Activated T-cell treated with anti-CD3 and anti-CD28 coated beads for 48 hours (primary cell): ENCODE results near the gene TMEM258.
A peak's percentile ranks its signal among the peaks of the same experiment; 100 is the strongest.

ENCODE experiments used
- DNase-seq: peaks from one replicate; pipeline ENCODE4 v3.0.0-alpha.2; 2020; ENCODE audit warnings: low read depth

The TMEM258 gene

DNA sequence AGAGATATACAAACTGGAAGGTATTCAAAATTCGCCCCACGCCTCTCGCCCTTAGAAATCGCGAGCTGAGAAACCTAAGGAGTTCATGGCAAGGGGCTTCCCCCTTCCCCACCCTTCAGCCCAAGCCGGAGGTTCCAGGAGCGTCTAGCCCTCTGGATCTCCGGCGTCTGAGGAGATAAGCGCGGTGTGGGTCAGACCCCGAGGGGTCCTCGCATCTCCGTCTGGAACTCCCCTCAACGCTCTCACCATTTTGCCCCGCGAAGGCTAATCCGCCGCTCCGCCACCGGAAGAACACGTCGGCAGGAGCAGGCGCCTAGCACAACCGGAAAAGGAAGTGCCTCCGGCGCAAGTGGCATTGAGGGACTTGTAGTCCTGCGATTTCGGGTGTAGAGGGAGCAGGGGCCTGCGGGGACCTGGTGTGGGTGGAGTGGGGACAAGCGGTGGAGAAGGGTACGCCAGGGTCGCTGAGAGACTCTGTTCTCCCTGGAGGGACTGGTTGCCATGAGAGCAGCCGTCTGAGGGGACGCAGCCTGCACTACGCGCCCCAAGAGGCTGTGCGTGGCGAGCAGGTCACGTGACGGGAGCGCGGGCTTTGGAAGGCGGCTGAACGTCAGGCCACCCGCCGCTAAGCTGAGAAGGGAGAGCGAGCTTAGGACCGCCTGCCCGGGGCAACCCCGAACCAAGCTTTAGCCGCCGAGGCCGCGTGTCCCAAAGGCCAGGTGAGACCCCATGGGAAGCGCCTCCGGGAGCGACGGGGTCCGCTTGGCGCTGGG is at the start of gene TMEM258, which contains the start of gene FEN1:
Gene TMEM258 (minus strand): TSS at position 290 of the 773 bp plus-strand sequence. CDS start 41 bp downstream, at position 249.
Gene FEN1 (plus strand): TSS at position 602 of the 773 bp plus-strand sequence. CDS start 2,451 bp downstream, outside the sequence.
- peak; percentile 84 for DNase-seq

DNA sequence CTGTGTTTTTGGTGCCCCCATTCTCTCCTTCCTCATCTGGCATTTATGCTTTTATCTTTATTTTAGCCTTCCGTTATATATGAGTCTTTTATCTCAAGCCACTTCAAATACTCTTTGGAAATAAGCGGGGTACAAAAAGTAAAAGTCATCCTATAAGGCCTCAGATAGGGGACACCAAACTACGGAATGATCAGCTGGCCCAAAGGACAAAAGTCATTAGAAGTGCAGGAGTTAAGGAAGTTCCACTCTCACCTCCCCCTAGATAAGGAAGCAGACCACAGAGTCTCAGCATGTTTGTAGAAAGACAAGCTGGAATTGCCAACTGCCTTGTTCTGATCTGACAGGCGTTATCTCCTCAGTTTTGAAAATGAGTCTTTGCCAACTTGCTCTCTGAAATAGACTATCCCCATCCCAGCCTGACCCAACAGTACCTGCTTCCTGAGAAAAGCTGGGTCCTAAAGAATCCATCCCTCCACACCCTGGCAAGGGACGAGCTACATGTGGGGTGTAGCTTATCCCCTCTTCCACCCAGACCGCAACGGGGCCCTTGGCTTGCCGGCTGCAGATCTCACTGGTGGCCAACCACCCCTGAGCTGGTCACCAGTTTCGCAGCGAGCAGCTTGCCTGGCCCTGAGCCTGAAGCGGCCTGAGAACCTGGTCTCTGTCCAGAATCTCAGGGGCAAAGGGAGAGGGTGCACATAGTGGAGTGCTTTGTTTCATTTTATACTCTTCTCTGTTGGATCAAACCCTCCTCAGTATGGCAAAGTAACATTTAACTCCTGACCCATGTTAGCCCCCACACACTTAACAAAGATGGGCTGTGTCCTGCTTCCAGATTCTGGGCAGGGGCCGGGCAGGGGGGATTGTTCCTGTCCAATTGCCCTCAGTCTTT is 49.5 kb upstream of the TMEM258 start:
- no peak for DNase-seq

DNA sequence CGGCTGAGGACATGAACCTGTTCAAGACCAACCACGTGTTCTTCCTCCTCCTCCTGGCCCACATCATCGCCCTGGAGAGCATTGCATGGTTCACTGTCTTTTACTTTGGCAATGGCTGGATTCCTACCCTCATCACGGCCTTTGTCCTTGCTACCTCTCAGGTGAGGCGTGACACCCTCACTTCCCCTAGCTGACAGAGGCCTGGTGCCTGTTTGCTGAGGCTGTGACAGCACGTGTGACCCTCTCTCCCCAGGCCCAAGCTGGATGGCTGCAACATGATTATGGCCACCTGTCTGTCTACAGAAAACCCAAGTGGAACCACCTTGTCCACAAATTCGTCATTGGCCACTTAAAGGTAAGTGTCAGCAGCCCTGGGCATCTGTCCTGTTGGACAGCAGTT is 48.0 kb upstream of the TMEM258 start:
- DNase-seq, result no peak

GRCh38 chr11:61839742-61840141 is 47.3 kb upstream of the TMEM258 start:
- DNase-seq, result no peak

- no peak for DNase-seq
These were observed 46.5 kb upstream of the TMEM258 start for GRCh38 chr11:61838921-61839320.

- DNase-seq, result no peak
These were observed 46.1 kb upstream of the TMEM258 start for GRCh38 chr11:61838501-61838900.

DNA sequence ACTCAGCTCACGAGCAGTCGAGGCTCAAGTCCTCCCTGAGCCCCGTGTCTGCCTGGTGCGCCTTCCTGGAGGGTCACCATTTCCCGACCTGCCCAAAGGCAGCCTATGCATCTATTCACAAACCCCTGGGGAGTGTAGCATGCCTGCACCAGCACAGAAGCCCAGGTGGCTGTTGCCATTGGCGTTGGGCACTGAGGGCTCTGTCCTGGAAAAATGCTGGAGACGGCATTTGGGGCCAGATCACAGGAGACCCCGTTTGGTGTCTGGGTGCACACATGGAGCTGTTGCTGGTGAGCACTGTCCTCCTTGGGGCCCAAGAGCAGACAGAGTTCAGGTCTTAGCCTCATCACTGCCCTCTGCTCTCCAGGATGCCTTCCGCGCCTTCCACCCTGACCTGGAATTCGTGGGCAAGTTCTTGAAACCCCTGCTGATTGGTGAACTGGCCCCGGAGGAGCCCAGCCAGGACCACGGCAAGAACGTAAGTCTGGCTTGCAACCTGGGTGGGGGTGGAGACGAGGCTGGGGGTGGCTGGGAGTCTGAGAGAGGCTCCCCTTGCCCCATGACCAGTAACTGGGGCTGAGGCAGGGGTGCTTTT is 45.1 kb upstream of the TMEM258 start:
- no peak for DNase-seq

- DNase-seq, result no peak
These were observed 43.8 kb upstream of the TMEM258 start for GRCh38 chr11:61836193-61836592.

- DNase-seq, result peak; percentile 42
These were observed 42.1 kb upstream of the TMEM258 start for GRCh38 chr11:61834278-61835048.

GRCh38 chr11:61833926-61834277 is 41.5 kb upstream of the TMEM258 start:
- no peak for DNase-seq

DNA sequence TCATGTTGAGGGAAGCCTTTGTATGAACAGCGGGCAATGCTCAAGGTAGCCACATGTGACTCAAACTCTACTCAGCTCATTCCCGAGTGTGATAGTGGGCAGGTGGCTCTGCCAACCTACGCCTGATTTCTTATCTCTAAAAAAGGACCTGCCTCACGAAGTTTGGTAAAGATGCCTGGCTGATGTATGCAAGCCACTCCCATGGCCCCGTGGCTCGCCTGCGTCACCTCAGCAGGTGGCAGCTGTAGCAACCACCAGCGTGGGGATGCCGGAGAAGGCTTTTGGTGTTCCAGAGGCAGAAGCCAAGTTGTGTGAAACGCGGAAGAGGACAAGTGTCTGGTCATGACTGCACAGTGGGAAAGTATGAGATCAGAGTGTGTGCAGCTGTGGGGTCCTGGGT is 41.1 kb upstream of the TMEM258 start:
- DNase-seq, result no peak

- DNase-seq, result no peak
These were observed 40.4 kb upstream of the TMEM258 start for GRCh38 chr11:61832754-61833153.

DNA sequence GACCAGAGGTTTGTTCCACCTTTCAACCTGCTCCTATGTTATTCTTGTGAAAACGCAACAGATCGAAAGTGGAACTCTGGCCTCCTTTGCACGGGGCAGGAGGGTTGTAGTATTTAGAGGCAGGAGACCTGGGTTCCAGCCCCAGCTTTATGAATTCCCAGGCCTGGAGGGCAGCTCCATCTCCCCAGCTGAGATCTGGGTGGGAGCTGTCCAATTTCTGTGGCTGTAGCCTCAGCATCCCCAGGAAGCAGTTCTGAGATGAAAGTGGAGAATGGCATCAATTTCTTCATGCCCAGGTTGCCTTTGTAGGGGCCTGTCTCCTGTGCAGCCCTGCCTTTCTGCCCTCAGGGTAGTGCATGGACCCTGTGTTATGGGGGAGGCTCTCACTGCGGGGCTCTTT is 39.8 kb upstream of the TMEM258 start:
- DNase-seq, result no peak

GRCh38 chr11:61830237-61831105 is 38.1 kb upstream of the TMEM258 start:
- DNase-seq, result no peak

GRCh38 chr11:61829806-61830205 is 37.4 kb upstream of the TMEM258 start:
- DNase-seq, result no peak

GRCh38 chr11:61828629-61829407 is 36.4 kb upstream of the TMEM258 start:
- peak; percentile 43 for DNase-seq

DNA sequence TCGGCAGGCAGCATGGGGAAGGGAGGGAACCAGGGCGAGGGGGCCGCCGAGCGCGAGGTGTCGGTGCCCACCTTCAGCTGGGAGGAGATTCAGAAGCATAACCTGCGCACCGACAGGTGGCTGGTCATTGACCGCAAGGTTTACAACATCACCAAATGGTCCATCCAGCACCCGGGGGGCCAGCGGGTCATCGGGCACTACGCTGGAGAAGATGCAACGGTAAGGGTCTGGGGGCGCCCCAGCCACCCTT is 35.9 kb upstream of the TMEM258 start:
- no peak for DNase-seq

- peak; percentile 70 for DNase-seq
These were observed 35.4 kb upstream of the TMEM258 start, which contains the start of gene FADS2 for GRCh38 chr11:61827571-61828378. TSS of gene FADS2 (plus strand) at chr11:61828300. CDS start at chr11:61828391, 91 bp downstream.

DNA sequence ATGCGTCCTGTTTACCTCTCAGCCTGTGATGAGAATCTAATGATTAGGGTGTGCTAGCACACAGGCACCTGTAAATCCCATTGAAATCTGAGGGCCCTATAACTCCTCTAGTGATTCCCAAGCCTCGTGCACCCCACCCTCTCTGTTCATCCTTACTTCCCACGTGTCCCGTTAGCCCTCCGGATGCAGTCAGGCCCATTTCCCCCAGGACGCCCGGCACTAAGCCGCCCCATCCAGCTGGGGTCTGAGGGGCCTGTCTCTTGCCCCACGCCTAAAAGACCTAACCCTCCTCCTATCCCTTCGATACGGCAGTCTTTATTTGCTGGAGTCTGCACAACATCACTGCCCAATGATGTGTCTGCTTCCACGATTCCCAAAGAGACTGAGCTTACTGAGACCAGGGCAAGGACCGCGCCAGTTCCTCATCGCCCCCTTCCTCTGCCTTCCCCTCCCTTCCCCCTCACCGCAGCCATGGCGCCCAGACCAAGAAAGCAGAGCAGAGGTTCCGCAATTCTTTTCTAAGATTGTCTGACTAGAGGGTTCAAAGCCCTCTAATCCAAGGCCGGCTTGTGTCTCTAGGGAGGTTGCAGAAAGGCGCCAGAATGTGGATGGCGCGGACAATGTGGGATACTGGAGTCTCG is 34.7 kb upstream of the TMEM258 start:
- DNase-seq, result no peak
